HG02763 (cell line): ENCODE measurements around the gene RIPOR2.
"Not testable (repeated sequence)": the region's sequence is repeated elsewhere in the genome, so short reads cannot be mapped to it uniquely, and the experiment has no call there.

Experiments used
- ATAC-seq: cut with Tn5 transposase; IDR thresholded peaks from one replicate; pipeline ENCODE4 v1.9.1; 2021; ENCODE audit warnings: mild to moderate bottlenecking, moderate library complexity; ENCODE audit not compliant: unreplicated experiment

The RIPOR2 gene

GRCh38 chr6:24882835-24883555, 52.8 kb downstream of the RIPOR2 start:
- no peak for ATAC-seq

- no peak for ATAC-seq
Measured at GRCh38 chr6:24882295-24882694, 53.5 kb downstream of the RIPOR2 start.

GRCh38 chr6:24881376-24881775, 54.4 kb downstream of the RIPOR2 start:
- no peak for ATAC-seq

- no peak for ATAC-seq
Measured at GRCh38 chr6:24880451-24880850, 55.3 kb downstream of the RIPOR2 start.

- no peak for ATAC-seq
Measured at GRCh38 chr6:24879351-24879750, 56.4 kb downstream of the RIPOR2 start.

GRCh38 chr6:24877747-24878146, 58.0 kb downstream of the RIPOR2 start:
- ATAC-seq: not testable (repeated sequence)

GRCh38 chr6:24876499-24877465, 59.0 kb downstream of the RIPOR2 start:
- no peak for ATAC-seq

- ATAC-seq: no peak
Measured at GRCh38 chr6:24875534-24875901, 60.2 kb downstream of the RIPOR2 start.

GRCh38 chr6:24874776-24875533, 60.8 kb downstream of the RIPOR2 start:
- no peak for ATAC-seq

- no peak for ATAC-seq
Measured at GRCh38 chr6:24874128-24874527, 61.6 kb downstream of the RIPOR2 start.

GRCh38 chr6:24872779-24873178, 63.0 kb downstream of the RIPOR2 start:
- ATAC-seq: no peak

- ATAC-seq: no peak
Measured at GRCh38 chr6:24868765-24869164, 67.0 kb downstream of the RIPOR2 start.

- ATAC-seq: no peak
Measured at GRCh38 chr6:24867104-24867703, 68.6 kb downstream of the RIPOR2 start.

- no peak for ATAC-seq
Measured at GRCh38 chr6:24865161-24865560, 70.6 kb downstream of the RIPOR2 start.

- no peak for ATAC-seq
Measured at GRCh38 chr6:24864343-24864742, 71.4 kb downstream of the RIPOR2 start.

- peak; percentile 61 for ATAC-seq
Measured at GRCh38 chr6:24861934-24862333, 73.8 kb downstream of the RIPOR2 start.

GRCh38 chr6:24859608-24860200, 76.1 kb downstream of the RIPOR2 start:
- no peak for ATAC-seq

GRCh38 chr6:24859132-24859531, 76.6 kb downstream of the RIPOR2 start:
- no peak for ATAC-seq

- ATAC-seq: peak; percentile 44
Measured at GRCh38 chr6:24858177-24858653, 77.5 kb downstream of the RIPOR2 start.
